Bone marrow (tissue), 2 donors: ENCODE results near the gene MAP2K3.
A peak's percentile ranks its signal among the peaks of the same experiment; 100 is the strongest.

Experiments used
- DNase-seq, 2 donors: peaks; one replicate each; lab custom pipeline; 2025; lab: John Stamatoyannopoulos, UW

The MAP2K3 gene

GRCh38 chr17:21282850-21283249 lies 1.7 kb upstream of the MAP2K3 start:
- DNase-seq, result no peak

GRCh38 chr17:21283482-21284318 lies 811 bp upstream of the MAP2K3 start:
- DNase-seq, result no peak

- no peak for DNase-seq
Observed at GRCh38 chr17:21285164-21286065, 904 bp downstream of the MAP2K3 start.

- DNase-seq, result peak in 1 of 2 donors; percentile 47
Observed at GRCh38 chr17:21286066-21286770, 1.7 kb downstream of the MAP2K3 start.

GRCh38 chr17:21286909-21287702 lies 2.6 kb downstream of the MAP2K3 start:
- DNase-seq, result no peak

GRCh38 chr17:21287703-21288449 lies 3.4 kb downstream of the MAP2K3 start:
- peak; percentile 90 to 98 for DNase-seq

- DNase-seq, result no peak
Observed at GRCh38 chr17:21288571-21289017, 4.1 kb downstream of the MAP2K3 start.

GRCh38 chr17:21289175-21289901 lies 4.8 kb downstream of the MAP2K3 start:
- no peak for DNase-seq

- no peak for DNase-seq
Observed at GRCh38 chr17:21289902-21290571, 5.5 kb downstream of the MAP2K3 start.

- no peak for DNase-seq
Observed at GRCh38 chr17:21291357-21291756, 6.8 kb downstream of the MAP2K3 start.

GRCh38 chr17:21291862-21292261 lies 7.4 kb downstream of the MAP2K3 start:
- no peak for DNase-seq

GRCh38 chr17:21292867-21293830 lies 8.6 kb downstream of the MAP2K3 start:
- no peak for DNase-seq

GRCh38 chr17:21293831-21294210 lies 9.3 kb downstream of the MAP2K3 start:
- DNase-seq, result no peak

GRCh38 chr17:21294321-21295035 lies 10.0 kb downstream of the MAP2K3 start:
- no peak for DNase-seq

- DNase-seq, result no peak
Observed at GRCh38 chr17:21295036-21295952, 10.8 kb downstream of the MAP2K3 start.
